Measurements from ENCODE around the gene ITIH1. TPM values are rescaled to one million over a fixed set of nuclear protein-coding genes. Genes with fewer than 3 reads are reported as not detected.

The ITIH1 gene
- total RNA-seq, 1 donor from 2014 or later: 0.80 TPM

GRCh38 chr3:52783211-52783555, 5.8 kb downstream of the ITIH1 start:
- Mint-ChIP-seq H3K27me3 (no peaks in the 10 kb centered on the region), H3K4me1 (peaks cover 14% of the 10 kb centered on the region), H3K36me3 (ENCODE audit: low read depth) (no peaks in the 10 kb centered on the region), H3K4me3 (no peak overlapping the region), H3K9me3 (no peaks in the 10 kb centered on the region), H3K27ac (no peak overlapping the region)
- DNase-seq (no peak), ATAC-seq (ENCODE audit: low read depth) (no peak)
- CTCF ChIA-PET: no interaction called here
- no peak for TF ChIP-seq CTCF (IDR thresholded peaks at IDR 0.05)
- intact Hi-C loops (cut with micrococcal nuclease): no loop called here
- POLR2A ChIA-PET: no interaction called here

GRCh38 chr3:52784021-52784621, 6.7 kb downstream of the ITIH1 start:
- no peak overlapping the region for H3K27ac Mint-ChIP-seq
- TF ChIP-seq CTCF (IDR thresholded peaks at IDR 0.05): no peak
- H3K9me3 Mint-ChIP-seq: no peaks in the 10 kb centered on the region
- DNase-seq (no peak), ATAC-seq (ENCODE audit: low read depth) (no peak)
- ChIA-PET POLR2A (no interaction called here), CTCF (no interaction called here)
- no peaks in the 10 kb centered on the region for H3K36me3 Mint-ChIP-seq (ENCODE audit: low read depth)
- H3K27me3 Mint-ChIP-seq: no peaks in the 10 kb centered on the region
- H3K4me3 Mint-ChIP-seq: no peak overlapping the region
- intact Hi-C loops (cut with micrococcal nuclease): no loop called here
- H3K4me1 Mint-ChIP-seq: peaks cover 9% of the 10 kb centered on the region

GRCh38 chr3:52784931-52785590, 7.7 kb downstream of the ITIH1 start:
- no peak overlapping the region for H3K4me3 Mint-ChIP-seq
- no peak overlapping the region for H3K27ac Mint-ChIP-seq
- no peaks in the 10 kb centered on the region for H3K4me1 Mint-ChIP-seq
- H3K9me3 Mint-ChIP-seq: no peaks in the 10 kb centered on the region
- DNase-seq: no peak
- ChIA-PET CTCF (no interaction called here), POLR2A (no interaction called here)
- no peaks in the 10 kb centered on the region for H3K27me3 Mint-ChIP-seq
- ATAC-seq (ENCODE audit: low read depth): no peak
- H3K36me3 Mint-ChIP-seq (ENCODE audit: low read depth): no peaks in the 10 kb centered on the region
- intact Hi-C loops (cut with micrococcal nuclease): no loop called here
- no peak for TF ChIP-seq CTCF (IDR thresholded peaks at IDR 0.05)

GRCh38 chr3:52786330-52787215, 9.2 kb downstream of the ITIH1 start:
- Mint-ChIP-seq H3K27me3 (no peaks in the 10 kb centered on the region), H3K9me3 (no peaks in the 10 kb centered on the region), H3K27ac (no peak overlapping the region), H3K36me3 (ENCODE audit: low read depth) (no peaks in the 10 kb centered on the region), H3K4me1 (no peaks in the 10 kb centered on the region), H3K4me3 (no peak overlapping the region)
- ChIA-PET POLR2A (no interaction called here), CTCF (no interaction called here)
- intact Hi-C loops (cut with micrococcal nuclease): no loop called here
- no peak for TF ChIP-seq CTCF (IDR thresholded peaks at IDR 0.05)
- DNase-seq (no peak), ATAC-seq (ENCODE audit: low read depth) (no peak)

GRCh38 chr3:52787246-52787645, 9.8 kb downstream of the ITIH1 start:
- Mint-ChIP-seq H3K36me3 (ENCODE audit: low read depth) (no peaks in the 10 kb centered on the region), H3K9me3 (no peaks in the 10 kb centered on the region), H3K4me1 (no peaks in the 10 kb centered on the region), H3K27me3 (no peaks in the 10 kb centered on the region), H3K4me3 (no peak overlapping the region), H3K27ac (no peak overlapping the region)
- ChIA-PET CTCF (no interaction called here), POLR2A (no interaction called here)
- ATAC-seq (ENCODE audit: low read depth) (no peak), DNase-seq (no peak)
- TF ChIP-seq CTCF (IDR thresholded peaks at IDR 0.05): no peak
- intact Hi-C loops (cut with micrococcal nuclease): no loop called here

Measured in activated B cell treated with CpG ODN at 0.5 μM for 24 hours (primary cell).